Neural cell (in vitro differentiated cells): ENCODE measurements around the gene TASL. TPM values are rescaled to one million over a fixed set of nuclear protein-coding genes. Genes with fewer than 3 reads are reported as not detected.

ENCODE experiments used
- H2AFZ ChIP-seq: fragments of 200-600, 300-800 bp; sonication (generic), shearing (Covaris generic); 2 replicates; pipeline ENCODE4 v1.6.0; 2014; ENCODE audit warnings: low read depth, mild to moderate bottlenecking, antibody characterized with exemption, low read length, moderate library complexity
- H3F3A ChIP-seq: fragments of 200-600 bp; shearing (Covaris generic); 2 replicates; pipeline ENCODE4 v1.6.1; 2016; ENCODE audit warnings: mild to moderate bottlenecking, moderate library complexity, mixed read lengths, antibody characterized with exemption, low read length; ENCODE audit not compliant: insufficient read depth, poor library complexity, severe bottlenecking
- H3K27ac ChIP-seq: fragments of 200-600, 300-800 bp; sonication (generic), shearing (Covaris generic); 2 replicates; pipeline ENCODE4 v1.5.1; 2014; ENCODE audit warnings: mild to moderate bottlenecking, low read length, moderate library complexity
- H3K27me3 ChIP-seq: fragments of 300-800, 200-600 bp; sonication (generic), shearing (Covaris generic); 2 replicates; pipeline ENCODE4 v1.6.0; 2014; ENCODE audit warnings: mild to moderate bottlenecking, low read depth, low read length, moderate library complexity; ENCODE audit not compliant: insufficient read depth
- H3K36me3 ChIP-seq: fragments of 300-800, 200-600 bp; sonication (generic), shearing (Covaris generic); 2 replicates; pipeline ENCODE4 v1.5.1; 2014; ENCODE audit warnings: mild to moderate bottlenecking, antibody characterized with exemption, low read length, moderate library complexity; ENCODE audit not compliant: insufficient read depth
- H3K4me2 ChIP-seq: fragments of 300-800, 200-600 bp; sonication (generic), shearing (Covaris generic); 2 replicates; pipeline ENCODE4 v1.6.0; 2014; ENCODE audit warnings: mild to moderate bottlenecking, low read length
- H3K4me3 ChIP-seq: fragments of 300-800, 200-600 bp; sonication (generic), shearing (Covaris generic); 2 replicates; pipeline ENCODE4 v1.5.1; 2014; ENCODE audit warnings: mild to moderate bottlenecking, low read length, moderate library complexity
- H3K79me2 ChIP-seq: fragments of 200-600 bp; shearing (Covaris generic); replicated peaks from 2 replicates; pipeline ENCODE4 v1.6.0; 2014; ENCODE audit warnings: mild to moderate bottlenecking, low read length, moderate library complexity; ENCODE audit not compliant: insufficient read depth
- H3K9ac ChIP-seq: fragments of 300-800, 200-600 bp; sonication (generic), shearing (Covaris generic); 2 replicates; pipeline ENCODE4 v1.6.1; 2016; ENCODE audit warnings: mild to moderate bottlenecking, low read length, mixed read lengths
- H3K9me2 ChIP-seq: fragments of 200-600 bp; shearing (Covaris generic); 2 replicates; pipeline ENCODE4 v1.6.1; 2016; ENCODE audit warnings: mild to moderate bottlenecking, low read length, mixed read lengths; ENCODE audit not compliant: insufficient read depth
- H3K9me3 ChIP-seq: fragments of 200-600, 300-800 bp; sonication (generic), shearing (Covaris generic); 2 replicates; pipeline ENCODE4 v1.6.1; 2016; ENCODE audit warnings: mild to moderate bottlenecking, mixed run types, low read length, moderate library complexity, mixed read lengths
- H4K20me1 ChIP-seq: fragments of 200-600 bp; shearing (Covaris generic); 2 replicates; pipeline ENCODE4 v1.6.1; 2016; ENCODE audit warnings: mild to moderate bottlenecking, mixed run types; ENCODE audit not compliant: insufficient read depth
- EP300 ChIP-seq: fragments of 450-650 bp; conservative IDR thresholded peaks from 2 replicates; pipeline ENCODE4 v1.6.1; 2014; ENCODE audit warnings: antibody characterized with exemption, mild to moderate bottlenecking, moderate library complexity; ENCODE audit not compliant: poor library complexity, severe bottlenecking
- EZH2 ChIP-seq: fragments of 200-600, 300-800 bp; shearing (Covaris generic), sonication (generic); IDR thresholded peaks from 2 replicates; pipeline ENCODE4 v1.6.1; 2014; ENCODE audit warnings: antibody characterized with exemption, low read length, borderline replicate concordance, mild to moderate bottlenecking; ENCODE audit not compliant: insufficient read depth, poor library complexity, severe bottlenecking
- MXI1 ChIP-seq: fragments of 450-650 bp; conservative IDR thresholded peaks from 2 replicates; pipeline ENCODE4 v1.6.1; 2014; ENCODE audit warnings: antibody characterized with exemption, mild to moderate bottlenecking; ENCODE audit not compliant: poor library complexity, severe bottlenecking
- POLR2AphosphoS5 ChIP-seq: IDR thresholded peaks from 2 replicates; pipeline ENCODE4 v1.6.1; 2012
- RAD21 ChIP-seq: fragments of 450-650 bp; conservative IDR thresholded peaks from 2 replicates; pipeline ENCODE4 v1.6.1; 2014; ENCODE audit warnings: antibody characterized with exemption, mild to moderate bottlenecking, moderate library complexity
- SMC3 ChIP-seq: fragments of 450-650 bp; conservative IDR thresholded peaks from 2 replicates; pipeline ENCODE4 v1.6.1; 2014; ENCODE audit warnings: antibody characterized with exemption, mild to moderate bottlenecking, moderate library complexity; ENCODE audit not compliant: poor library complexity
- TAF1 ChIP-seq: IDR thresholded peaks from 2 replicates; pipeline ENCODE4 v1.6.1; 2012; ENCODE audit warnings: low read depth
- polyA plus RNA-seq: library from polyadenylated mRNA; depleted of rRNA; stranded (reverse); fragments of >200 nt; gene quantifications from 2 replicates; pipeline ENCODE4 v1.2.3, GENCODE V29; 2014
- TF ChIP-seq, protein P1 (sequence below): IDR thresholded peaks from 2 replicates; pipeline ENCODE4 v1.6.1; 2012; ENCODE audit warnings: borderline replicate concordance
- TF ChIP-seq, protein P2 (sequence below): fragments of 450-650 bp; IDR thresholded peaks from 2 replicates; pipeline ENCODE4 v1.5.1; 2014; ENCODE audit warnings: antibody characterized with exemption, mild to moderate bottlenecking, moderate library complexity; ENCODE audit not compliant: poor library complexity, severe bottlenecking

TASL gene
- polyA plus RNA-seq, 1 donor from 2014 or later = not detected

DNA sequence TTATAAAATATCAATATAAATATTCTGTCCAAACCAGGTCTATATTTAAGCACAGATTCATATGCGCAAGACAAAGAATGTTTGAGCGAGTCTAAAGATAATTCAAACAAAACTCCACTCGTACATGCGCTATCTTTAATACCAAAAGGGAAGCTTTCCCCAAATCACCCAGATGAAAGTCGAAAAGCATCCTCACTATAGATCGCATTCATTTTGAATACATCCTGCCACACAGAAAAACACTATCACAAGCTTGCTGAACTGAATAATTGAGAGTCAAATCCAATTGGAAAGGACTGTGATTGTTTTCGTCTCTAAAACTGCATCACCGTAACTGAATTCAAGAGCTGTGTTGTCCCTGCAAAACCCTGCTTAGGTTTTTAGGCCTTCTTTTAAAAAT is 685 bp downstream of the TASL start:
- H3K4me2 ChIP-seq = no peak overlapping the region

DNA sequence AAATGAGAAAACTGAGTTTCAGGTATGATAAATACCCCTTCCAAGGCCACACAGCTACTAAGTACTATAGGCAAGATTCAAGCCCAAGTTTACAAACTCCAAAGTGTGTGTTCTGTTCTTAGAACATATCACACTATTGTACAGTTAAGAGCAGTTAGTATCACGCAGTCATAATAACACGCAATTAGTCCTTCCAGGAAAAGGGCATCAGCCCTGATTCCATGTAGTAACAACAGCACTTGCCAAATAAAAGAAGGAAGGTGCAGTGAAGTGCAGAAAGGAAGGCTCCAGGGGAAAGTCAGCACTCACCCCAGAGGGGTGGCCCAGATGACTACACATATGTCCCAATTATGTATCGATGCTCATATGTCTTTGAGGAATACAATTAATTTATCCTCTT is 4.4 kb downstream of the TASL start:
- no peak overlapping the region for H2AFZ ChIP-seq
- no peak for TF ChIP-seq SMC3
- TF ChIP-seq, protein P1, sequence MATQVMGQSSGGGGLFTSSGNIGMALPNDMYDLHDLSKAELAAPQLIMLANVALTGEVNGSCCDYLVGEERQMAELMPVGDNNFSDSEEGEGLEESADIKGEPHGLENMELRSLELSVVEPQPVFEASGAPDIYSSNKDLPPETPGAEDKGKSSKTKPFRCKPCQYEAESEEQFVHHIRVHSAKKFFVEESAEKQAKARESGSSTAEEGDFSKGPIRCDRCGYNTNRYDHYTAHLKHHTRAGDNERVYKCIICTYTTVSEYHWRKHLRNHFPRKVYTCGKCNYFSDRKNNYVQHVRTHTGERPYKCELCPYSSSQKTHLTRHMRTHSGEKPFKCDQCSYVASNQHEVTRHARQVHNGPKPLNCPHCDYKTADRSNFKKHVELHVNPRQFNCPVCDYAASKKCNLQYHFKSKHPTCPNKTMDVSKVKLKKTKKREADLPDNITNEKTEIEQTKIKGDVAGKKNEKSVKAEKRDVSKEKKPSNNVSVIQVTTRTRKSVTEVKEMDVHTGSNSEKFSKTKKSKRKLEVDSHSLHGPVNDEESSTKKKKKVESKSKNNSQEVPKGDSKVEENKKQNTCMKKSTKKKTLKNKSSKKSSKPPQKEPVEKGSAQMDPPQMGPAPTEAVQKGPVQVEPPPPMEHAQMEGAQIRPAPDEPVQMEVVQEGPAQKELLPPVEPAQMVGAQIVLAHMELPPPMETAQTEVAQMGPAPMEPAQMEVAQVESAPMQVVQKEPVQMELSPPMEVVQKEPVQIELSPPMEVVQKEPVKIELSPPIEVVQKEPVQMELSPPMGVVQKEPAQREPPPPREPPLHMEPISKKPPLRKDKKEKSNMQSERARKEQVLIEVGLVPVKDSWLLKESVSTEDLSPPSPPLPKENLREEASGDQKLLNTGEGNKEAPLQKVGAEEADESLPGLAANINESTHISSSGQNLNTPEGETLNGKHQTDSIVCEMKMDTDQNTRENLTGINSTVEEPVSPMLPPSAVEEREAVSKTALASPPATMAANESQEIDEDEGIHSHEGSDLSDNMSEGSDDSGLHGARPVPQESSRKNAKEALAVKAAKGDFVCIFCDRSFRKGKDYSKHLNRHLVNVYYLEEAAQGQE = no peak
- no peak for TF ChIP-seq EP300
- no peak for TF ChIP-seq MXI1
- no peak for TF ChIP-seq POLR2AphosphoS5
- no peak for TF ChIP-seq TAF1
- TF ChIP-seq EZH2 = no peak
- no peak for TF ChIP-seq RAD21
- TF ChIP-seq, protein P2, sequence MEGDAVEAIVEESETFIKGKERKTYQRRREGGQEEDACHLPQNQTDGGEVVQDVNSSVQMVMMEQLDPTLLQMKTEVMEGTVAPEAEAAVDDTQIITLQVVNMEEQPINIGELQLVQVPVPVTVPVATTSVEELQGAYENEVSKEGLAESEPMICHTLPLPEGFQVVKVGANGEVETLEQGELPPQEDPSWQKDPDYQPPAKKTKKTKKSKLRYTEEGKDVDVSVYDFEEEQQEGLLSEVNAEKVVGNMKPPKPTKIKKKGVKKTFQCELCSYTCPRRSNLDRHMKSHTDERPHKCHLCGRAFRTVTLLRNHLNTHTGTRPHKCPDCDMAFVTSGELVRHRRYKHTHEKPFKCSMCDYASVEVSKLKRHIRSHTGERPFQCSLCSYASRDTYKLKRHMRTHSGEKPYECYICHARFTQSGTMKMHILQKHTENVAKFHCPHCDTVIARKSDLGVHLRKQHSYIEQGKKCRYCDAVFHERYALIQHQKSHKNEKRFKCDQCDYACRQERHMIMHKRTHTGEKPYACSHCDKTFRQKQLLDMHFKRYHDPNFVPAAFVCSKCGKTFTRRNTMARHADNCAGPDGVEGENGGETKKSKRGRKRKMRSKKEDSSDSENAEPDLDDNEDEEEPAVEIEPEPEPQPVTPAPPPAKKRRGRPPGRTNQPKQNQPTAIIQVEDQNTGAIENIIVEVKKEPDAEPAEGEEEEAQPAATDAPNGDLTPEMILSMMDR = no peak

More for the DNA sequence above, 685 bp downstream of the TASL start:
- H3K27ac ChIP-seq = no peak overlapping the region
- TF ChIP-seq EP300 (no peak), RAD21 (no peak), EZH2 (no peak), TAF1 (no peak), MXI1 (no peak), POLR2AphosphoS5 (no peak), SMC3 (no peak)
- TF ChIP-seq, protein P1 = no peak
- TF ChIP-seq, protein P2 = no peak
- H4K20me1 ChIP-seq = no peaks in the 10 kb centered on the region
- no peaks in the 10 kb centered on the region for H3K9me2 ChIP-seq
- no peak overlapping the region for H2AFZ ChIP-seq
- H3K36me3 ChIP-seq = no peaks in the 10 kb centered on the region
- no peaks in the 10 kb centered on the region for H3F3A ChIP-seq
- no peaks in the 10 kb centered on the region for H3K27me3 ChIP-seq
- no peak overlapping the region for H3K9ac ChIP-seq
- H3K4me3 ChIP-seq = no peak overlapping the region
- H3K79me2 ChIP-seq = no peaks in the 10 kb centered on the region
- no peaks in the 10 kb centered on the region for H3K9me3 ChIP-seq

More for the DNA sequence above, 4.4 kb downstream of the TASL start:
- no peak overlapping the region for H3K4me2 ChIP-seq
- no peaks in the 10 kb centered on the region for H3K9me3 ChIP-seq
- H3K9me2 ChIP-seq = no peaks in the 10 kb centered on the region
- H3K36me3 ChIP-seq = no peaks in the 10 kb centered on the region
- H3K27ac ChIP-seq = no peak overlapping the region
- H3K79me2 ChIP-seq = no peaks in the 10 kb centered on the region
- no peak overlapping the region for H3K4me3 ChIP-seq
- H3K9ac ChIP-seq = no peak overlapping the region
- H3K27me3 ChIP-seq = no peaks in the 10 kb centered on the region
- H4K20me1 ChIP-seq = no peaks in the 10 kb centered on the region
- no peaks in the 10 kb centered on the region for H3F3A ChIP-seq
